UCSD-AML1 (cell line): ENCODE data around the gene CBARP.
A peak's percentile ranks its signal among the peaks of the same experiment; 100 is the strongest.

Experiments used
- DNase-seq: peaks from one replicate; lab custom pipeline; 2025; ENCODE audit not compliant: unreplicated experiment; lab: John Stamatoyannopoulos, UW

The CBARP gene

GRCh38 chr19:1237754-1238368 lies at the start of gene CBARP:
TSS of gene CBARP (minus strand) at chr19:1238005. CDS start at chr19:1236100, 1,905 bp downstream.
- DNase-seq: peak; percentile 35

GRCh38 chr19:1286487-1287353 lies 48.9 kb upstream of the CBARP start:
- DNase-seq: no peak

GRCh38 chr19:1285737-1286360 lies 48.0 kb upstream of the CBARP start, which contains the start of gene EFNA2:
TSS of gene EFNA2 (plus strand) at chr19:1285873. CDS start at chr19:1286169, 296 bp downstream.
- DNase-seq: no peak

- no peak for DNase-seq
These were observed 47.4 kb upstream of the CBARP start for GRCh38 chr19:1284979-1285736.

GRCh38 chr19:1284293-1284978 lies 46.6 kb upstream of the CBARP start:
- DNase-seq: no peak

- DNase-seq: no peak
These were observed 46.1 kb upstream of the CBARP start for GRCh38 chr19:1283917-1284292.

GRCh38 chr19:1283207-1283916 lies 45.6 kb upstream of the CBARP start:
- no peak for DNase-seq

- DNase-seq: no peak
These were observed 44.9 kb upstream of the CBARP start for GRCh38 chr19:1282588-1283206.

- DNase-seq: no peak
These were observed 43.9 kb upstream of the CBARP start for GRCh38 chr19:1281569-1282287.

- no peak for DNase-seq
These were observed 43.1 kb upstream of the CBARP start for GRCh38 chr19:1280636-1281568.

GRCh38 chr19:1279782-1280341 lies 42.1 kb upstream of the CBARP start:
- DNase-seq: peak; percentile 85

GRCh38 chr19:1278713-1279660 lies 41.2 kb upstream of the CBARP start:
- DNase-seq: no peak

GRCh38 chr19:1278074-1278473 lies 40.3 kb upstream of the CBARP start:
- no peak for DNase-seq

GRCh38 chr19:1277061-1277460 lies 39.3 kb upstream of the CBARP start:
- no peak for DNase-seq

- DNase-seq: no peak
These were observed 38.8 kb upstream of the CBARP start for GRCh38 chr19:1276628-1277022.

GRCh38 chr19:1275976-1276627 lies 38.3 kb upstream of the CBARP start:
- DNase-seq: no peak
